Skin epidermis (tissue), 12 donors: Measurements from ENCODE around the gene PNPLA2.

Experiments used
- H3K27ac ChIP-seq, 21 experiments: fragments of 200-600 bp; sonication (generic) in 11 of 21; one replicate each; pipeline ENCODE4 v1.5.0; 2020; ENCODE audit warnings: mild to moderate bottlenecking in 3 of 21, inconsistent platforms in 2 of 21, moderate library complexity in 2 of 21
- H3K4me3 ChIP-seq, 7 experiments: fragments of 200-600 bp; sonication (generic) in 2 of 7; one replicate each; pipeline ENCODE4 v1.5.0; 2020; ENCODE audit warnings: inconsistent platforms in 2 of 7, mild to moderate bottlenecking in 2 of 7, moderate library complexity in 1 of 7

Gene PNPLA2

GRCh38 chr11:863023-863909 is 44.6 kb downstream of the PNPLA2 start:
- Histone ChIP-seq H3K4me3 (no peak overlapping the region), H3K27ac (no peak overlapping the region)

DNA sequence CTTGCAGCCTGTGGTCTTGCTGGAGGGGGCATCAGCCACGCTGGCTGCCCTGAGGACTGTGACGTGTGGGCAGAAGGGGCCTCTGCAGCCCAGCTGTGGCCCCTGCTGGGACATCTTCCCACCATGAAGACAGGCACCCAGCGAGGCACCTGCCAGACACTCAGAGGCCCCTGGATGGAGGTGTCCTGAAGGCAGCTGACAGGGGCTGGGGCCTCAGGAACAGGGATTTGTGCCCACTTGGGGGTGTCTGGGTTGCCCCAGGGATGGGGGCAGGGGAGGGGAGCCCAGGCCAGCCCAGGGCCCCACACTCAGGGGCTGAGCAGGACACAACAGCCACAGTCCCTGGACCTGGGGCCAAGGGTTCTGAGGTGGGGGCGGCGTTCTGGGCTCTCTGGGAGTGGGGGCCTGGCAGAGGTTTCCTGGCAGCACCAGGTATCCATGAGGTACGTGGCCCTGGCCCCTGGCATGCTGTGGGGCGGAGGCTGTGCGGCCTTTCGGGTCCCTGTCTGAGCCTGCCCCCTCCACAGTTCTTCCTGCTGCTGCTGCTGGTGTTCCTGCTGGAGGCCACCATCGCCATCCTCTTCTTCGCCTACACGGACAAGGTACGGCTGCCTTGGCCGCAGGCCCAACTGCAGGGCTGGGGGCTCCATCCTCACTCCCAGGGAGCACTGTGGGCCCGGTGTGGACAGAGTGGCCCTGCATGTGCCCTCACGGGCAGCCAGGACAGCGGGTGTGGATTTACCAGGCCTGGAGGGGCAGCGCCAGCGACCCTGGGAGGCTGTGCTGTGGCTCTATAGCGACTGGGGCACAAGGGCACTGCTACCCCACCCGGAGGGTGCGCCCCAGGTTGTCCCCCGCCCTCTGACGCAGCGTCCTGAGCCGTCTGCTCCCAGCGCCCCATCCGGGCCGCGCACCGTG is 45.5 kb downstream of the PNPLA2 start:
- no peak overlapping the region for H3K27ac ChIP-seq
- H3K4me3 ChIP-seq = no peak overlapping the region

GRCh38 chr11:864898-865297 is 46.2 kb downstream of the PNPLA2 start:
- H3K4me3 ChIP-seq = no peak overlapping the region
- no peak overlapping the region for H3K27ac ChIP-seq

- Histone ChIP-seq H3K4me3 (no peak overlapping the region), H3K27ac (no peak overlapping the region)
Measured at GRCh38 chr11:865462-866430, 47.0 kb downstream of the PNPLA2 start.

- H3K4me3 ChIP-seq = no peak overlapping the region
- H3K27ac ChIP-seq = no peak overlapping the region
Measured at GRCh38 chr11:866481-866880, 47.8 kb downstream of the PNPLA2 start.

- Histone ChIP-seq H3K4me3 (no peak overlapping the region), H3K27ac (no peak overlapping the region)
Measured at GRCh38 chr11:867856-868358, 49.2 kb downstream of the PNPLA2 start.

GRCh38 chr11:868394-868793 is 49.7 kb downstream of the PNPLA2 start:
- H3K27ac ChIP-seq = no peak overlapping the region
- H3K4me3 ChIP-seq = no peak overlapping the region

GRCh38 chr11:868802-869201 is 50.1 kb downstream of the PNPLA2 start:
- Histone ChIP-seq H3K27ac (no peak overlapping the region), H3K4me3 (no peak overlapping the region)

GRCh38 chr11:869399-870126 is 50.8 kb downstream of the PNPLA2 start:
- Histone ChIP-seq H3K27ac (no peak overlapping the region), H3K4me3 (no peak overlapping the region)

DNA sequence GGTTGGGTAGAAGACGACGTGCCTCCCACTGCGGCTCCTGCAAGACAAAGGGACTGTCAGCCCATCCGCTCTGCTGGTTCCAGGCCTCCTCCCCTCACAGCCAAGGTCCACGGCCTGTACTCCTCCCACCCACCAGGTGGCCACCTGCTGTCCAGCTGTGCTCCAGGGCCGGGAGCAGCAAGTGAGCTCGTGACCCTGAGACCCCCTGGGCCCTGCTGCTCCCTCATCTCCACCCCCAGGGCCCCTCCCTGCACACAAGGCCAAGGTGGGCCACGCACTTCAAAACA is 51.4 kb downstream of the PNPLA2 start:
- no peak overlapping the region for H3K27ac ChIP-seq
- H3K4me3 ChIP-seq = no peak overlapping the region

DNA sequence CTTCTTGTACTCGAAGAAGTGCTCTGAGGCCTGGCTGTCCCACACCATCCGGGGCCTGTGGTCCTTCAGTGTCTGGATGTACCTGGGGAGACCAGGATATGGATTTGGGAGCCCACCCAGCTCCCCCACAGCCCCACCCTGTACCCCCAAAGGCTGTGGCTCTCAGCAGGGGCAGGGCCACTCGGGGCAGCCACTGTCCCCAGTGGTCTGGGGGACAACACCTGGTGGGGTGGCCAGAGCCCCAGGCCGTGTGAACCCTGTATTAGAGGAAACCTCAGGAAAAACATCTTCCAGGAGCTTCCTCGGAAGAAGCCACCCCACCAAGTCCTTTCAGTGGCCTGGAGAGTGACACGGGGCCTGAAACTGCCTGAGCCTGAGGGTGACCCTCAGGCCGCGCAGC is 51.7 kb downstream of the PNPLA2 start:
- Histone ChIP-seq H3K4me3 (no peak overlapping the region), H3K27ac (no peak overlapping the region)

DNA sequence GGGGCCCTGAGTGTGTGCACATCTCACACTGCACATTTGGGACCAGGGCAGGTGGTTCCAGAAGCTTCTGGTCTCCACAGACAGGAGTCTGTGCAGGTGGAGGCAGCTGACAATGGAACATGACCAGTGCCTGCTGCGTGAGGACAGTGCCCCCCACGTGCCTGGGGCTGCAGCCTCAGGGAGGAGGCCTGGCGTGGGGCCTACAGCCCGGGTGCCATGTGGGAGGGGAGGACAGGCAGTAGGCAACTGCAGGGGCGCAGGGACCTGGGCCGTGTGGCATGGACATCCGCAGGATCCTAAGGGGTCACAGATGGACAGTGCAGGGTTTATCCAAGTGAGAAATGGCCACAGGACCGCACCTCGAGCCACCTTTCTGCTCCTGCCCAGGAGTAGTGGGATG is 52.8 kb downstream of the PNPLA2 start:
- Histone ChIP-seq H3K27ac (no peak overlapping the region), H3K4me3 (no peak overlapping the region)

GRCh38 chr11:872799-873198 is 54.1 kb downstream of the PNPLA2 start:
- Histone ChIP-seq H3K4me3 (no peak overlapping the region), H3K27ac (no peak overlapping the region)

DNA sequence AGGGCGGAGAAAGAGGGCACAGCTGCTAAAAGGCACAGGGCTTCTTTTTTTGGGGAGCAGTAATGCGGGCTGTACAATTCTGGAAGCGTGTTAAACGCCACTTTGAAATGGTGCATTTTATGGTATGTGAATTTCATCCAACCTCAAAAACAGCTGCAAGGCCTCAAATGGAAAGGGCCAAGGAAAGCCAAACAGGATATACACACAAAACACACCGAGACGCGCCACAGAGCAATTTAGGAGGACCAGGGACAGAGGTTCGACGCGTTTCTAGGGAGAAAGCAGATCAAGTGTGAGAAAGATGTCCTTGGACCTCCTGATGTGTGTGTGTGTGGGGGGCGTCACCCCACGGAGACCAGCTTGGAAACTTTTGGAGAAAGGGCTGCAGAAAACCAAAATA is 55.0 kb downstream of the PNPLA2 start:
- Histone ChIP-seq H3K4me3 (no peak overlapping the region), H3K27ac (no peak overlapping the region)
